DMS153 (cell line): Measurements from ENCODE around the gene RPLP2.

Source experiments
- DNase-seq: peaks from one replicate; lab custom pipeline; 2025; lab: John Stamatoyannopoulos, UW

Gene RPLP2

DNA sequence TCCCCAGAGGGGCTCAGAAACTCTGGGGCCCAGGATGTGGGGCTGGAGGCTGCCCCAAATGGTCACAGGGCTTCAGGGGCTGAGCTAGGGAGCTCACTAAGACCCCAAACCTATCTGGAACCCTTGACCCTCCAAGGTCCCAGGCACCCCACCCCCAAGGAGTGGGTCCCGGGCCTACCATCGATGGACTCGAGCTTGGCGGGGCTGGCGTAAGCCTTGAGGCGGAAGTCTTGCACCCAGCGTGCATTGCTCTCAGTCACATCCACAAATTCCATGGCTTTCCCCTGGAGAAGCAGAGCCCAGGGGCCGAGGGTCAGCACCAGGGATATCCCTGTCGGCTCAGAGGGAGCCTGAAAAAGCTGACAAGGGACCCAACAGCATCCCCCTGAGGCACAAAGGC is 35.9 kb upstream of the RPLP2 start:
- DNase-seq, result no peak

DNA sequence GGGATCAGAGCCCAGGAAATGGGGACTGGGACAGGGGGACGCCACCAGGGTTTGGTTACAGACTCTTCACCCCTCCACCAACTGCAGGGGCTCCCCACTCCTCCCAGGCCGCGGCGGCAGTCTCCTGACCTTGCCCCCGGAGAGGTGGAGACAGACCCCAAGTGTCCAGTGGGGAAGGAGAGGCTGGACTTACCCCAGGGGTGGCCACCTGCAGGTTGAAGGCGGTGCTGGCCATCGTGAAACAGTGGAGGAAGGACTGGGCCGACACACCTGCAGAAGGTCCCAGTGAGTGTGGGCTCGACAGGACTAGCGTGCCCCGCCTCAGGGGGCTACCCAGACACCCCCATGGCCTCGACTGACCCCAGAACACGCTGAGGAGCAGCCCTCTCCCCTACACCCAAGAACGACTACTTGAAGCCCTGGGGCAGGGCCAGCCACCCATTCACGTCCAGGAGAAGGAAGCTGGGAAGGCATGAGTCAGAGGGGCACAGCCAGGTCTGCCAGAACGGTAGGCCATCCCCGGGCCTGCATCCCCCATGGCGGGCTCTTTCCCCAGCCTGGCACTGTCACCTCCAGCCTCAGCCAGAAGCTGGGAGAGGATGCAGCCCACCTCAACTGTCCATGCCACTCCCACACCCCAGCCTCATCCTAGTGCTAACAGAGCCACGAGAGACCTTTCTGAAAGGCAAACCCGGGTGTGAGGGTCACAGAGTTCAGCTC is 34.7 kb upstream of the RPLP2 start:
- DNase-seq, result no peak

- DNase-seq, result no peak
Observed at GRCh38 chr11:776263-776560, 33.6 kb upstream of the RPLP2 start.

- no peak for DNase-seq
Observed at GRCh38 chr11:776561-777287, 33.0 kb upstream of the RPLP2 start.

- DNase-seq, result peak; percentile 40
Observed at GRCh38 chr11:777288-778255, 32.2 kb upstream of the RPLP2 start, which contains the start of gene GATD1. Gene GATD1 (minus strand): TSS chr11:777487. CDS start chr11:777462, 25 bp downstream.

- DNase-seq, result no peak
Observed at GRCh38 chr11:778976-779954, 30.5 kb upstream of the RPLP2 start.

- DNase-seq, result no peak
Observed at GRCh38 chr11:779955-780532, 29.7 kb upstream of the RPLP2 start.

GRCh38 chr11:782264-783174 is 27.2 kb upstream of the RPLP2 start:
- no peak for DNase-seq

- DNase-seq, result peak; percentile 54
Observed at GRCh38 chr11:783581-784015, 26.2 kb upstream of the RPLP2 start.

- no peak for DNase-seq
Observed at GRCh38 chr11:786235-787083, 23.3 kb upstream of the RPLP2 start.

DNA sequence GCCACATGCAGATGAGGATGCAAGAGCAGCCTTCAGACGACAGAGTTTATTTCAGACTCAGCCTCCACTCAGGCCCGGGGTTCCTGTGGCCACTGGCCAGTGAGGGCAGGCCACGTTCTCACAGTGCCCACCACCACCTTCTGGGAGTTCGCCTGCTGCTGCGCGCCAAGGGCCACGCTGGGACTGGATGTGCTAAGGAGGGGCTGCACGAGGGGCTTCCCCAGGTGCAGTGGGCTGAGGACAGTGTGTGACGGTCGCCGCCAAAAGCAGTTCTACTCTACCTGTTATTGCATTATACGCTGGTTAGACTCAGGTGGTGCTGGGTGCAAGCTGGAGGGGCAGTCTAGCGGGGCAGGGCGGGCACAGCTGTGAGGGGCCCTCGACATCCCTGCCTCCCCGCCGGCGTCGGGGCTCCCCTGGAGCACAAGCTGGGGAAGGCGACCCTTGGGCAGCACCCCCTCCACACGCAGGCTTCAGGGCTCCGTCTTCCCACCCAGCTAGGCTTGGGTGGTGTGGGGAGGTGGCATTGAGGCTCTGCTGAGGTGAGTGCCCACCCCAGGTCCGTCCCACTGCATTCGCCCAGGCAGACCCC is 22.6 kb upstream of the RPLP2 start:
- DNase-seq, result no peak

- no peak for DNase-seq
Observed at GRCh38 chr11:788009-788640, 21.6 kb upstream of the RPLP2 start.

DNA sequence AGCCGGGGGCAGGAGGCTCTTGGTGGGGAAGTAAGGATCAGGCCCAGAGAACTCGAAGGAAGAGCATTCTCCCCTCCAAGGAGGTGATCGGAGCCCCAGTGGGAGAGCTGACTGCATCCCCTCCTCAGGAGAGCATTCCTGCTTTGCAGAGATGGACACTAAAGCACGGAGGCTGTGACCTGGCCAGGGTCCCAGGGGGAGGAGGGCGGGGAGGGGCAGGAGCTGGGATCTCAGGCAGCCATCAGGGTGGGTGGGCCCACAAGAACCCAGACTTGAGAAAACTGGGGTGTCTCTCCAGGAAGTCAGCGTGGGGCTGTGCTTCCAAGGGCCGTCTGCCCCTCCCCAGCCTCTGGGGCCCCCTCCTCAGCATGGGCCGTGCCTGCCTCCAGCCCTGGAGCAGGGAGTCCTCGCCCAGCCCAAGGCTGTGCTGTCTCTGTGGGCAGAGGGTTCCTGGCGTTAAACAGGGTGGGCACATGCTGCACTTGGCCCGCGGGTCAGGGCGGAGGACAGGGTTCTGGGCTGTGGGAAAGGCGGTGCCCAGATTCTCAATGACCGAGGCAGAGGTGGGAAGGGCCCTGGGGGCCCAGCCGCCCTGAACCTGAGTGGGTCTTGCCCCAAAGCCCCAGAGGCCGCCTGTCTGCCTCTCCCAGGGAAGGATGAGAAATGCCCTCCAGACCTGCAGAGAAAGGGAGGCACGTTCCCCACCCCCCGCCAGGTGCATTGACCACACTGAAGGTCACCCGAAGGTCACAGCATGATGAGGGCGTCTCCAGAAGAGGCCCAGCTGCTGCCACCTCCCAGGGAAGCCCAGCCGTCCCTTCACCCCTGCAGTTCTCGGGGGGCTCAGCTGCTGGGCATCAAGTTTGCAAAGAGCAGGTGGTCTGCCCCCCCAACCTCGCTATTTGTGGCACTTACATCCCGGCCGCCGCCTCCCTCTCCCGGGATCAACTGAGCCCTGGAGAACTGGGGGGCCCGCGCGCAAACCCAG is 20.5 kb upstream of the RPLP2 start:
- no peak for DNase-seq

- no peak for DNase-seq
Observed at GRCh38 chr11:789943-790342, 19.8 kb upstream of the RPLP2 start, which contains the start of gene CEND1. Gene CEND1 (minus strand): TSS chr11:790090. CDS start chr11:788576, 1,514 bp downstream.

GRCh38 chr11:790721-791564 is 18.8 kb upstream of the RPLP2 start:
- no peak for DNase-seq
